IMR-90 (cell line): ENCODE data around the gene SEC22A. TPM values are rescaled to one million over a fixed set of nuclear protein-coding genes. Genes with fewer than 3 reads are reported as not detected.

Experiments used
- ATAC-seq: fragments of 200-7000 bp; cut with Tn5 transposase; 2 replicates; pipeline ENCODE4 v1.9.1; 2020; ENCODE audit warnings: low read depth, mild to moderate bottlenecking, moderate library complexity
- BruUV-seq: library from RNA; stranded (reverse); fragments of 400-500 nt; replicated peaks from 2 replicates; lab custom pipeline; 2021; lab: Mats Ljungman, UMichigan
- CTCF ChIA-PET: fragments of 300-600 bp; formaldehyde crosslinking; extraction: SDS; loops from one replicate; lab custom pipeline; 2021; ENCODE audit warnings: antibody characterized with exemption; lab: Yijun Ruan, JAX
- POLR2A ChIA-PET: fragments of 300-600 bp; sonication (Branson Sonifier 250); formaldehyde crosslinking; loops from one replicate; lab custom pipeline; 2022; ENCODE audit warnings: antibody characterized with exemption; ENCODE audit not compliant: unreplicated experiment; lab: Charles Lee
- DNase-seq: peaks from one replicate; pipeline ENCODE4 v3.0.0; 2013
- H2AFZ ChIP-seq: replicated peaks from 2 replicates; pipeline ENCODE3; 2013; ENCODE audit warnings: low read length, mild to moderate bottlenecking; ENCODE audit not compliant: poor library complexity
- H2AK5ac ChIP-seq: 2 replicates; pipeline ENCODE4 v1.6.1; 2013; ENCODE audit warnings: low read depth, low read length, inconsistent platforms
- H2AK9ac ChIP-seq: replicated peaks from 2 replicates; pipeline ENCODE3; 2013; ENCODE audit warnings: mild to moderate bottlenecking, low read depth, low read length, moderate library complexity; ENCODE audit not compliant: poor library complexity
- H2BK120ac ChIP-seq: 2 replicates; pipeline ENCODE4 v1.6.1; 2013; ENCODE audit warnings: low read depth, low read length, inconsistent platforms
- H2BK15ac ChIP-seq: 3 replicates; pipeline ENCODE4 v1.6.1; 2013; ENCODE audit warnings: low read depth, low read length, inconsistent platforms
- H2BK20ac ChIP-seq: 2 replicates; pipeline ENCODE4 v1.6.1; 2013; ENCODE audit warnings: low read depth, mild to moderate bottlenecking, inconsistent platforms, low read length, moderate library complexity
- H2BK5ac ChIP-seq: 2 replicates; pipeline ENCODE4 v1.6.1; 2013; ENCODE audit warnings: mild to moderate bottlenecking, low read depth, low read length, inconsistent platforms; ENCODE audit not compliant: poor library complexity, severe bottlenecking
- H3K14ac ChIP-seq: replicated peaks from 2 replicates; pipeline ENCODE4 v1.6.1; 2013; ENCODE audit warnings: low read depth, low read length, inconsistent platforms
- H3K18ac ChIP-seq: 2 replicates; pipeline ENCODE4 v1.6.1; 2013; ENCODE audit warnings: low read depth, low read length, control low read depth
- H3K23ac ChIP-seq: 2 replicates; pipeline ENCODE4 v1.6.1; 2013; ENCODE audit warnings: low read depth, low read length, inconsistent platforms
- H3K27ac ChIP-seq: 2 replicates; pipeline ENCODE4 v1.5.1; 2013; ENCODE audit warnings: mild to moderate bottlenecking, control low read depth, low read length; ENCODE audit not compliant: insufficient read depth
- H3K27me3 ChIP-seq: 2 replicates; pipeline ENCODE4 v1.6.1; 2013; ENCODE audit warnings: low read length; ENCODE audit not compliant: control insufficient read depth, insufficient read depth
- H3K36me3 ChIP-seq: 2 replicates; pipeline ENCODE4 v1.6.1; 2013; ENCODE audit warnings: low read length, mixed read lengths; ENCODE audit not compliant: control insufficient read depth, insufficient read depth
- H3K4ac ChIP-seq: 2 replicates; pipeline ENCODE4 v1.6.1; 2013; ENCODE audit warnings: low read depth, low read length, inconsistent platforms
- H3K4me1 ChIP-seq: 2 replicates; pipeline ENCODE4 v1.6.1; 2013; ENCODE audit warnings: low read length, mixed read lengths; ENCODE audit not compliant: control insufficient read depth, insufficient read depth
- H3K4me2 ChIP-seq: 2 replicates; pipeline ENCODE4 v1.6.1; 2013; ENCODE audit warnings: low read depth, mild to moderate bottlenecking, control low read depth, low read length, moderate library complexity
- H3K4me3 ChIP-seq: 2 replicates; pipeline ENCODE4 v1.5.1; 2013; ENCODE audit warnings: low read depth, mild to moderate bottlenecking, control low read depth, low read length, moderate library complexity; ENCODE audit not compliant: insufficient read depth
- H3K56ac ChIP-seq: 2 replicates; pipeline ENCODE4 v1.6.1; 2013; ENCODE audit warnings: low read length, inconsistent platforms; ENCODE audit not compliant: insufficient read depth; ENCODE audit errors: extremely low read depth
- H3K79me1 ChIP-seq, 2 experiments: 2 replicates each; pipeline ENCODE4 v1.6.1; 2013; ENCODE audit warnings: low read length in 2 of 2, inconsistent platforms in 1 of 2, low read depth in 1 of 2
- H3K9ac ChIP-seq: 2 replicates; pipeline ENCODE4 v1.6.1; 2013; ENCODE audit warnings: low read depth, low read length, control low read depth
- H3K9me1 ChIP-seq: 2 replicates; pipeline ENCODE4 v1.6.1; 2013; ENCODE audit warnings: low read length, inconsistent platforms; ENCODE audit not compliant: insufficient read depth
- H3K9me3 ChIP-seq: 2 replicates; pipeline ENCODE4 v1.6.1; 2013; ENCODE audit warnings: low read length; ENCODE audit not compliant: control insufficient read depth, insufficient read depth
- H4K20me1 ChIP-seq: 2 replicates; pipeline ENCODE4 v1.6.1; 2013; ENCODE audit warnings: low read length, inconsistent platforms; ENCODE audit not compliant: insufficient read depth
- H4K5ac ChIP-seq: 2 replicates; pipeline ENCODE4 v1.6.1; 2013; ENCODE audit warnings: mild to moderate bottlenecking, low read depth, low read length, control low read depth
- H4K8ac ChIP-seq, 2 experiments: 2 replicates each; pipeline ENCODE4 v1.6.1; 2013; ENCODE audit warnings: low read depth in 2 of 2, low read length in 2 of 2, control low read depth in 1 of 2, inconsistent platforms in 1 of 2
- H4K91ac ChIP-seq: 2 replicates; pipeline ENCODE4 v1.6.1; 2013; ENCODE audit warnings: low read depth, low read length, inconsistent platforms; ENCODE audit not compliant: insufficient read depth
- CEBPB ChIP-seq: IDR thresholded peaks from 2 replicates; pipeline ENCODE4 v1.6.1; 2012; ENCODE audit warnings: low read depth, low read length, improper control_type of control experiment
- CHD1 ChIP-seq: IDR thresholded peaks from 2 replicates; pipeline ENCODE4 v1.6.1; 2012; ENCODE audit warnings: low read depth, low read length, improper control_type of control experiment
- CTCF ChIP-seq: conservative IDR thresholded peaks from 2 replicates; pipeline ENCODE4 v1.5.1; 2012; ENCODE audit warnings: mild to moderate bottlenecking, low read depth, low read length, improper control_type of control experiment
- ELK1 ChIP-seq: fragments of 150-350 bp; IDR thresholded peaks from 2 replicates; pipeline ENCODE4 v1.6.1; 2016; ENCODE audit warnings: low read depth, mild to moderate bottlenecking, low read length, moderate library complexity, borderline replicate concordance
- FOS ChIP-seq: fragments of 150-350 bp; IDR thresholded peaks from 2 replicates; pipeline ENCODE4 v1.6.1; 2016; ENCODE audit warnings: low read depth, low read length
- MAFK ChIP-seq: IDR thresholded peaks from 2 replicates; pipeline ENCODE4 v1.6.1; 2012; ENCODE audit warnings: low read depth, low read length, improper control_type of control experiment
- MXI1 ChIP-seq: IDR thresholded peaks from 2 replicates; pipeline ENCODE4 v1.6.1; 2012; ENCODE audit warnings: low read depth, mild to moderate bottlenecking, low read length, moderate library complexity, borderline replicate concordance
- POLR2A ChIP-seq: IDR thresholded peaks from 2 replicates; pipeline ENCODE4 v1.6.1; 2012; ENCODE audit warnings: mild to moderate bottlenecking, low read depth, low read length
- RAD21 ChIP-seq: IDR thresholded peaks from 2 replicates; pipeline ENCODE4 v1.6.1; 2012; ENCODE audit warnings: low read length, improper control_type of control experiment
- RCOR1 ChIP-seq: IDR thresholded peaks from 2 replicates; pipeline ENCODE4 v1.6.1; 2012; ENCODE audit warnings: mild to moderate bottlenecking, low read length, improper control_type of control experiment; ENCODE audit not compliant: insufficient replicate concordance
- SMC3 ChIP-seq: fragments of 150-350 bp; IDR thresholded peaks from 2 replicates; pipeline ENCODE4 v1.6.1; 2016; ENCODE audit warnings: low read depth, mild to moderate bottlenecking, antibody characterized with exemption, low read length, moderate library complexity
- WGBS, 2 experiments: methylation state at CpG; one replicate each; pipeline versions ENCODE4 v1.1.5 to v1.1.7; 2013; ENCODE audit warnings: missing lambda C conversion rate in 2 of 2; ENCODE audit not compliant: insufficient read length in 1 of 2; ENCODE audit errors: extremely low coverage in 2 of 2; 5-methylcytosine and 5-hydroxymethylcytosine counted together
- dilution Hi-C: fragments of 300-500 bp; cut with HindIII; formaldehyde crosslinking; loops from one replicate; pipeline ENCODE4 v1.14.3; 2018; ENCODE audit warnings: low sequenced_read_pairs; ENCODE audit not compliant: unreplicated experiment
- in situ Hi-C: fragments of 300-500 bp; cut with MboI; formaldehyde crosslinking; loops from 3 replicates; pipeline ENCODE4 v1.14.3; 2019; ENCODE audit warnings: low sequenced_read_pairs, inconsistent platforms, mixed read lengths
- intact Hi-C: fragments of 100-400 bp; cut with micrococcal nuclease; formaldehyde crosslinking; loops from 2 replicates; pipeline ENCODE4 v1.10.0; 2022
- polyA plus RNA-seq, 3 experiments: library from polyadenylated mRNA; depleted of rRNA; stranded (reverse); fragments of >200 nt; gene quantifications; 2 replicates each; pipeline ENCODE4 v1.2.3, GENCODE V29; 2012; ENCODE audit warnings: low replicate concordance in 1 of 3
- total RNA-seq: library from RNA; depleted of rRNA; stranded (reverse); fragments of >200 nt; gene quantifications from 2 replicates; pipeline ENCODE4 v1.2.3, GENCODE V29; 2012

The SEC22A gene
- total and polyA plus RNA-seq, 2 of the 4 experiments (the other 2 are of a cell fraction): 17.5 to 36.0 TPM

DNA sequence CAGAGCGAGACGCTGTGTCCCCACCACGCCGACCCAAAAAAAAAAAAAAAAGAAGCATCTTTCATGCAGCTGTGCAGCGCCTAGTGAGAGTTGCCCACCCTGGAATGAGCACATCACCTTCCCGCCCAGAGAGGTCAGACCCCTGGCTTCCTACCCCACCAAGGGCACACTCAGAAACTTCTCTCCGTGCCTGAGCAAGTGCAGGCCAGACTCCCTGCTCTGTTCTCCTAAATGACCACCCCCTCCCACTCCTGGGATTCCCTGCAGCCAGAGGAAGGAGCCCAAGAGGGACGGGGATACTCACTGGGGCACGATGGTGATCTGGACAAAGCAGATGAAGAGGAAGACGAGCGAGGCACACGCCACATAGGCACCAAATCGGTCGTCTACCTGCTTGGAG is 116.0 kb downstream of the SEC22A start:
- Histone ChIP-seq H3K4me3 (no peak overlapping the region), H3K27me3 (peaks cover 73% of the 10 kb centered on the region), H3K4me2 (no peak overlapping the region), H4K8ac (no peak overlapping the region), H3K23ac (no peak overlapping the region), H2AK5ac (no peak overlapping the region), H4K91ac (no peak overlapping the region), H2BK120ac (no peak overlapping the region), H2AFZ (no peak overlapping the region), H2BK15ac (no peak overlapping the region), H3K9ac (no peak overlapping the region), H3K79me1 (no peaks in the 10 kb centered on the region), H2BK5ac (no peak overlapping the region), H4K20me1 (no peaks in the 10 kb centered on the region), H3K4me1 (no peaks in the 10 kb centered on the region; the same call in 1 of the 2 replicates), H2BK20ac (no peak overlapping the region), H3K18ac (no peak overlapping the region), H3K14ac (no peak overlapping the region), H3K4ac (no peak overlapping the region), H2AK9ac (no peak overlapping the region), H3K36me3 (no peaks in the 10 kb centered on the region), H3K27ac (no peak overlapping the region), H3K9me3 (no peaks in the 10 kb centered on the region), H3K56ac (no peak overlapping the region), H3K9me1 (no peaks in the 10 kb centered on the region; the same call in 1 of the 2 replicates), H4K5ac (no peak overlapping the region)
- dilution Hi-C loops (no loop called here), intact Hi-C loops (no loop called here), in situ Hi-C loops (no loop called here)
- TF ChIP-seq FOS (no peak), RAD21 (no peak), MAFK (no peak), RCOR1 (no peak), ELK1 (no peak), CTCF (no peak), CHD1 (no peak), POLR2A (no peak), MXI1 (no peak), CEBPB (no peak), SMC3 (no peak)
- ATAC-seq (no peak), DNase-seq (no peak)
- ChIA-PET CTCF (no interaction called here), POLR2A (no interaction called here)
- BruUV-seq: no TSS peak
- WGBS, 2 experiments: no CpG with 5 or more reads among the region's 14 CpGs
